HAP-1 (cell line): ENCODE data around the gene SOX6.

ENCODE experiments used
- DNase-seq, 2 experiments: peaks; one replicate each; pipeline ENCODE4 v3.0.0-alpha.2; 2016 to 2020; ENCODE audit warnings: low spot score in 2 of 2
- H3K27me3 ChIP-seq: fragments of 250-450 bp; sonication (Bioruptor Pico); 2 replicates; pipeline ENCODE4 v1.5.1; 2020; ENCODE audit warnings: low read depth, mild to moderate bottlenecking, moderate library complexity
- H3K36me3 ChIP-seq: fragments of 250-450 bp; sonication (Bioruptor Pico); replicated peaks from 2 replicates; pipeline ENCODE4 v1.5.1; 2020; ENCODE audit warnings: mild to moderate bottlenecking
- H3K4me1 ChIP-seq: fragments of 250-450 bp; sonication (Bioruptor Pico); 2 replicates; pipeline ENCODE4 v1.5.1; 2020; ENCODE audit warnings: mild to moderate bottlenecking
- H3K4me3 ChIP-seq: fragments of 250-450 bp; sonication (Bioruptor Pico); 2 replicates; pipeline ENCODE4 v1.5.1; 2020; ENCODE audit warnings: mild to moderate bottlenecking, moderate library complexity
- H3K9me3 ChIP-seq: fragments of 250-450 bp; sonication (Bioruptor Pico); 2 replicates; pipeline ENCODE4 v1.5.1; 2020; ENCODE audit warnings: mild to moderate bottlenecking, moderate library complexity
- in situ Hi-C: fragments of 300-500 bp; cut with MboI; formaldehyde crosslinking; loops from 3 replicates; pipeline ENCODE4 v1.14.3; 2020; ENCODE audit warnings: low sequenced_read_pairs, inconsistent platforms, mixed read lengths

The SOX6 gene

DNA sequence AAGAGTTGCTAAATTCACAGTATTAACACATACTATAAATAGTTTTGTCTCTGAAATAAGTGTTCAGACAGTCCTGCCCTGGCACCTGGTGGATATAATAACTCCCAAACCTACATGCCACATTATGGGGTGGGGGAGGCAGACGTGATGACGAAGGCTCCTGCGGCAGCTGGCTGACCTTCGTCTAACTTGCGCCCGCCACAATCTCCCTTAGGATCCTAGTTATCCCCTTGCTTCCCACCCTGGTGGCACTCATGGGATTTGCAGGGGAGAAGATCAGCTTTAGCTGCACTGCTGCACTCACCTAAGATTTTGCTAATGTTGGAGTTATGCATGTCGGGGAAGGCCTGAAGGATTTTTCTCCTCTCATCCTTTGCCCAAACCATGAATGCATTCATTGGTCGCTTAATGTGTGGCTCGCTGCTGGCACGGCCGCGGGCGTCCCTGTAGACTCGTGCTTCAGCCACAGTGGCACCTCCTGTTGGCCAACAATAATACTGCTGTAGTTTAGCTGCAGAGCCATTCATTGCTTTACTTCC is 367.6 kb downstream of the SOX6 start:
- Histone ChIP-seq H3K9me3 (no peaks in the 10 kb centered on the region), H3K36me3 (no peaks in the 10 kb centered on the region), H3K27me3 (peaks cover 12% of the 10 kb centered on the region), H3K4me3 (no peak overlapping the region), H3K4me1 (peaks cover 6% of the 10 kb centered on the region)
- no peak for DNase-seq
- in situ Hi-C loops, result no loop called here

DNA sequence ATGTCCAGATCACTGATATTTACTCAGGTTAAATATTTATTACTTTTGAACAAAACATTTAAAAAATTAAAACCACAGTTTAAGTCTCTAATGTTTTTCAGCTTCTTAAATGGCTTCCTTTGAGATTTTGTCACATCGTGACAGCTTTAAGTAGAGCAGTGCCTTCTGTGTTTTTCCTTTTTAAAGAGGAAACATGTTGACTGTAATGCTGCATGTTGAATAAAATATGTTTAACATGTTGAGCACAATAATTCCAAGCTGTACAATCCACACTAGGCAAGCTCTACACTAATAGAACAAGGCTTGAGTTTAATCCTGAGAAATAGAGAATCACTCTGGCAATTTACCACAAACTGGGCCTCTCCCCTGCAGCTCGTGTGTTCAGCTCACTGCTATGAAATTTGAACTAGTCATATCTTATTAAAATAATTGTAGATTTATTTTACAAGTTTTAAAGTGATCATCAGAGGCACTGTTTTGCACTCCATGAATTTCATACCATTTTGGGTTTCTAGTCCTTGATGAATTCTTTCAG is 368.3 kb downstream of the SOX6 start:
- H3K4me3 ChIP-seq, result no peak overlapping the region
- H3K4me1 ChIP-seq, result peaks cover 6% of the 10 kb centered on the region
- H3K27me3 ChIP-seq, result peaks cover 12% of the 10 kb centered on the region
- in situ Hi-C loops, result no loop called here
- no peaks in the 10 kb centered on the region for H3K36me3 ChIP-seq
- DNase-seq, result no peak
- no peaks in the 10 kb centered on the region for H3K9me3 ChIP-seq

DNA sequence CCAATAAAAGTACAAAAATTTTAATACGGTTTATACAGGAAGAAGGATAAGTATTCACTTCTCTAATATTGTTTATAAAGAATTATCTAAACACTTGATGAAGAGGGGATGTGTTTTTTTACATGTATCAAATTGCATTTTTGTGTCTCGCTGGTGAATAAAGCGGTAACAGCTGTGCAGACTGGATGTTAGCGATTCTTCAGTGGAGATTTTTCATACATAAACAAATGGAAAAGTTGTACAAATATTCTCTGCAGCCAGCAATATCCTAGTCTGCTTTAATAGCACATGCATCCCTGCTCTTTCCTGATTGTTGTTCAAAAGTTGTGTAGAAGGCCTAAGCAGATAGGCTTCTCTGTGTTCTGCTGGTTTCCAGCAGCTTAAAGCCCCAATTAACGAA is 369.3 kb downstream of the SOX6 start:
- no peak overlapping the region for H3K4me3 ChIP-seq
- no peaks in the 10 kb centered on the region for H3K9me3 ChIP-seq
- DNase-seq, result no peak
- H3K4me1 ChIP-seq, result peaks cover 6% of the 10 kb centered on the region
- H3K36me3 ChIP-seq, result no peaks in the 10 kb centered on the region
- in situ Hi-C loops, result no loop called here
- H3K27me3 ChIP-seq, result peaks cover 14% of the 10 kb centered on the region

DNA sequence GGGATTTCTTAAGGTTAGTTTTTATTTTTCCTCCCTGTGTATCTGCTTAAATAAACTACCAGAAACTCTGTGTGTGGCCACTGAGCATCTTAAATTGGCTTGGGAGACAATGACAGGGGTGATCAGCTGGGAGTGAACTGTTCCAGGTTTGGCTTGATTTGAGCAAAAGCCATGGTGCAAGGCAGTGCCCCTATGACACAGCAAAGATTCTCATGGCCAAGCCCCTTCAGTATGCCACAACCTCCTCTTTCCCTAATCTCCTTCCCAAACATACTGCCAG is 370.5 kb downstream of the SOX6 start:
- no peak for DNase-seq
- in situ Hi-C loops, result no loop called here

DNA sequence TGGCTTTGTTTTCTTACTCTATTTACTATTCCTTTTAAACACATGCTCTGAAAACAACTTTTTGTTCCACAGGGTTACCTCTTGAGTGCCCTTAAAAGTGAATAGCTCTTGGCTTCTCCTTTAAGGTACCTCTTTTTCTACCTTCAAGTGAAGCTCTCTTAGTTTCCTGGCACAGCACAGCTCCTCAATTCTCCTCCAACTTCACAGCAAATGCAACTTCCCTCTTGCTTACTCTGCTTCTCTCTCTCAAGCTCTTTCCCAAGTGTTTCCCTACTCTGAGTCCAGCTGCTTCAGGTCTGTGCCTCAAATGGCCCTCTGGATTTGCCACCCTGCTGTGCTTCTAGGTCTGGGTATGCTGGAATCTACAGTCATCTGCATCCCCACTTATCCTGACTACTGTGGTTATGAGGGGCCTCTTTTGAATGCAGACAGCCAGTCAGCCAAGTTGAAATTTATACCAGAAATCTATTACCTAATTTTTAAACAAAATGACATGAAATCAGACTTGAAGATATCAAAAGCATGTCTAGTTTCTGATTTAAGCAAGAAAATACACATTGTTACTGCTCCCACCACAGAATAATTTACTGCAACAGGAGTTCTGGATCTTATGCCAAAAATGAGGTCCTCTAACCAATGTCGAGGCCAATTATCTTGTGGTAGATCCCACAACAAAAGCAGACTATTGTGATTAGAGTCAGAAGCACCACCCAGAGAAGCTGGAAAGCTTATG is 371.1 kb downstream of the SOX6 start:
- peaks cover 6% of the 10 kb centered on the region for H3K4me1 ChIP-seq
- in situ Hi-C loops, result no loop called here

More for the DNA sequence above, 370.5 kb downstream of the SOX6 start:
- no peaks in the 10 kb centered on the region for H3K36me3 ChIP-seq
- peaks cover 6% of the 10 kb centered on the region for H3K4me1 ChIP-seq
- peaks cover 13% of the 10 kb centered on the region for H3K27me3 ChIP-seq
- H3K4me3 ChIP-seq, result no peak overlapping the region
- H3K9me3 ChIP-seq, result no peaks in the 10 kb centered on the region

DNA sequence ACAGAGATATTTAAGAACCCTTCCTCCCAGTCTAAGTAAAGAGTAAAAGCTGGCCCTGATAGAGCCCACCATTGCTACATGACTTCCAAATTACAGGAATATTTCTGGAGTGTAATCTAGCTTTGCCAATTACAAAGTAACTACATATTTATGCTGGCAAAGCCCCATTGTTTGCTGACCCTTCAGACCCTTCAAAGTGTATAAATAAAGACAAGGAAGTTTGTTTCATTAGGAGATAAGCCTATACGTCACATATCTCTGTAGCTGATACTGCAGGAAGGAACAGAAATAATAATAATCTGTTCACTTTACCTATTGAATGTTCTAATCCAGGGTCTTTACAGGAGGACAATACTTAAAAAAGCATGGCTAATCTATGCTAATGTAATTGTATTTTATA is 375.1 kb downstream of the SOX6 start:
- Histone ChIP-seq H3K27me3 (peaks cover 32% of the 10 kb centered on the region), H3K36me3 (no peaks in the 10 kb centered on the region), H3K9me3 (no peaks in the 10 kb centered on the region), H3K4me1 (peaks cover 6% of the 10 kb centered on the region), H3K4me3 (no peak overlapping the region)
- no peak for DNase-seq
- in situ Hi-C loops, result no loop called here

More for the DNA sequence above, 371.1 kb downstream of the SOX6 start:
- Histone ChIP-seq H3K9me3 (no peaks in the 10 kb centered on the region), H3K4me3 (no peak overlapping the region), H3K36me3 (no peaks in the 10 kb centered on the region), H3K27me3 (peaks cover 18% of the 10 kb centered on the region)
- DNase-seq, result no peak

DNA sequence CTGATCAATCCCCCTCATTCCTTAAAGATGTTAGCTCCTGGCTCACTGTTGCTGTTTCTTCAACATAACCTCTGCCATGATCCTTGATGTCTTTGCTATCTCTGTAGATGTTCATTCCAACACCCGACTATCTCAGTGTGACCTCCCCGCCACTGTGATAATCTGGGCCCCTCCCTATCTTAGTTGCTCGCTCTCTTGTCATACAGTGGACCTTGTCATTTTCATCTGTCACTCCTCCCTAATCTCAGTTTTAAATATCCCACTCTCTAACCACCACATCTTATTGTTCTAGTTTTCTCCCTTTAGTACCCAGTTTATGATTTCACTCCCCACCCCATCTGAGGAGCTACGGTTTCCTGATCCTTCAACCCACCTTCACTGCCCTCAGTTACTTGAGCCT is 379.2 kb downstream of the SOX6 start:
- Histone ChIP-seq H3K4me1 (no peaks in the 10 kb centered on the region; the same call in 1 of the 2 replicates), H3K9me3 (no peaks in the 10 kb centered on the region), H3K27me3 (peaks cover 27% of the 10 kb centered on the region), H3K36me3 (no peaks in the 10 kb centered on the region), H3K4me3 (no peak overlapping the region)
- in situ Hi-C loops, result no loop called here
- no peak for DNase-seq

DNA sequence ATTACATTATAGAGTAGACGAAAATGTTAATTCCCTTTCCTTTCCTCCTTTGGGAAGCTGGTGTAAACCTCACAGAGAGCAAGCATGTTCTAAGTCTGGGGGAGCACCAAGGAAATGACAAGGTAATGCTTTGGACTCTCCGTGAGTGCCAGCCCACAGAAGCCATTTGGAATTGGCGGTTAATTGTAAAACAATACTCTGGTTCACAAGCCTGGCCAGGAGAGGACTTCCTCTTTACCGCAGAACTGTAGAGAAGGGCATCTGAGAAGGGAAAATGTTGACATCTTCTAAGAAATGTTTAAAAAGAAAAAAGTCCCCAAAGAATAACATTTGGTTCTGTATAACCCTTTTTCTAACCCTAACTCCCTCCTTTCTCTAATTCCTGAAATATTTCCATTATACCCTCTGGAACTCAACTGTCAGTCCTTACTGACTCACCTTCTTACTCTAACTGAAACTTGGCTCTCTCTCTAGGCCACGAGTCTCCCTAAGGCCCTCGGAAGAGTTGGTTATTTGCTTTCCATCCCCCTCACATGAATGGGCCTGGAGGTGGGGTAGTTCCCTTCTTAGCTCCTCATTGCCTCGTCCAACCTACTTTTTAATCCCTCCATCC is 379.8 kb downstream of the SOX6 start:
- H3K4me3 ChIP-seq, result no peak overlapping the region
- no peaks in the 10 kb centered on the region for H3K36me3 ChIP-seq
- H3K9me3 ChIP-seq, result no peaks in the 10 kb centered on the region
- peaks cover 27% of the 10 kb centered on the region for H3K27me3 ChIP-seq
- H3K4me1 ChIP-seq, result no peaks in the 10 kb centered on the region; the same call in 1 of the 2 replicates
- DNase-seq, result no peak
- in situ Hi-C loops, result no loop called here

DNA sequence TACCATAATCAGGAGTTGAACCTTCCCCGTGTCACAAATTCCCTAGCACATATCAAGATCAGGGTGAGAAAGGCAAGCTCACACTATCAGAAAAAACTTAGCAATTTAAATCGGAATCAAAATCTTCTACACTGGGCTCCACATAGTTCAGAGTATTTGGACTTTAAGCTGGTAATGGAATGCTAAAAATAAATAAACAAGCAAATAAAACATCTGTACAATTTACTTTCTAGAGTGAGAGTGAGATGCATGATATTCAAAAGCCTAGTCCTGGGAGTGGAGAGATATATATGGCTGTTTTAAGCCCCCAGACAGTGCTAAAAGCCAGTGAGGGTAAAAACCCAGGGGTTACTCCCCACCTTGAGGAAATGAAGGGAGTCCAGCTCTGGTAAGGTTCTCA is 380.6 kb downstream of the SOX6 start:
- in situ Hi-C loops, result no loop called here
- no peak for DNase-seq
- no peaks in the 10 kb centered on the region for H3K36me3 ChIP-seq
- H3K4me1 ChIP-seq, result peaks cover 1% of the 10 kb centered on the region
- H3K9me3 ChIP-seq, result no peaks in the 10 kb centered on the region
- no peak overlapping the region for H3K4me3 ChIP-seq
- peaks cover 22% of the 10 kb centered on the region for H3K27me3 ChIP-seq

DNA sequence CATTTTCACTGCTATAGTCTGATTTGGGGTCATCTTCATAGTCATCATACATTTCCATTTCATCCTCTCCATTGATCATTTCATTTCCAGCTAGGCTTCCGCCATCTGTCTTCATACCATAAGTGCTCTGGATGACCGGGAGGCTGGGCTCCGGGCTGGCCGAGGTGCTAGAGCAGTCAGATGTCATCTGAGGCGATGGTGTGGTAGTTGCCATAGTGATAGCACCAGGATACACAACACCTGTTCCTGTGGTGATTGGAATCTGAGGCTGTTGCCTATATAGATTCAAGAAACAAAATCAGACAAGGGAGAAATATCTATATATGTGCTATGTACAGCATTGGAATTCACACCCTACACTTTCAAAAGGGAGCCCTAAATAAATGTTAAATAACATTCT is 383.5 kb downstream of the SOX6 start:
- peaks cover 8% of the 10 kb centered on the region for H3K4me1 ChIP-seq
- peaks cover 7% of the 10 kb centered on the region for H3K27me3 ChIP-seq
- H3K36me3 ChIP-seq, result no peaks in the 10 kb centered on the region
- H3K4me3 ChIP-seq, result no peak overlapping the region
- no peak for DNase-seq
- in situ Hi-C loops, result no loop called here
- no peaks in the 10 kb centered on the region for H3K9me3 ChIP-seq

DNA sequence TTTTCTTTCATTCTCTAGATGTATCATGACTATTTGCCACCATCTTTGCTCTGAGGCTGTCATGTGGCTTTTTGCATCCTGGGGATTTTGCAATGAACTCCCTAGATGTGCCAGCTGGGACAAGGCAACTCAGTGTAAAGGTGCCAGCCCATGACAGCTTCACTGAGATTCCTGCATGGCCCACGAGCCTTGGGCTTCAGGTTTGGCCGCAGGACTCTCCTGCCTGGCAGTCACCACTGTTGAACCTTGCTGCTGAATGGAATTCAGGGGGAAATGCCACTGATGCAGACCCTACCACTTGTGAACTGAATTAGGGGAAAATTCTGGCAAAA is 385.2 kb downstream of the SOX6 start:
- no peak overlapping the region for H3K4me3 ChIP-seq
- in situ Hi-C loops, result no loop called here
- no peaks in the 10 kb centered on the region for H3K9me3 ChIP-seq
- peaks cover 18% of the 10 kb centered on the region for H3K4me1 ChIP-seq
- no peak for DNase-seq
- no peaks in the 10 kb centered on the region for H3K36me3 ChIP-seq
- H3K27me3 ChIP-seq, result peaks cover 3% of the 10 kb centered on the region; the same call in 1 of the 2 replicates

DNA sequence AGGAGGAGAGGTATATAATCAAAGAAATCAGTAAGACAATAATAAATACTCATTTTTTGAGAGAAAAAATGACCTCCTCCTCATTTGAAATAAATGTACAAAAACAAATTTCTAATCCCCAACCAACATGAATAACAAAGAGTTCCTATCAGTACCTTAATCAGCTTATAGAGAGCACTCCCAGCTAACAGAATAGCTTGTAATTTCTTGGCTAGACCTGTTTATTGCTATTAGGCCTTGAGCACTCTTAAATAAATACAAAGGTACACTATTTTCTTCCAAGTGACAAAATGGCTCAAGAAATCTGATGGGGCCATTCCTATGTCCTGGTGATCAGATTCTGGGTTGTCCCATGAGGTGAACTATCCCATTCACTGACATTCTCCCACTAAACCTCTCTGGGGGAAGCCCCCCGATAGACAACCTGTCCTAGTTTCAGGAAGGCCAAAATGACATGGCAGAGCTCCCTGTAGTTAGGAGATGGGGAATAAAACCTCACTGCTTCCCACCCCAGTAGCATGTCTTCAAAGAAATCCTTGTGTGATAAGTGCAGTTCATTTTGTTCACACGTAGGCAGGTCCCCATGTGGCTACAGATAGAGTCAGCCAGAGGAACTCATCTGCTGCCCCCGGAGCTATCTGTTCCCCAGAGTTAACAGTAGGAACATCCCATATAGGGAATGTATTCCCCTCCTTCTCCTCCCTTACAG is 385.7 kb downstream of the SOX6 start:
- in situ Hi-C loops, result no loop called here
- DNase-seq, result peak in 1 of 2 experiments; percentile 50
- Histone ChIP-seq H3K9me3 (no peaks in the 10 kb centered on the region), H3K36me3 (no peaks in the 10 kb centered on the region), H3K4me1 (peaks cover 18% of the 10 kb centered on the region), H3K27me3 (peaks cover 3% of the 10 kb centered on the region; the same call in 1 of the 2 replicates), H3K4me3 (no peak overlapping the region)

DNA sequence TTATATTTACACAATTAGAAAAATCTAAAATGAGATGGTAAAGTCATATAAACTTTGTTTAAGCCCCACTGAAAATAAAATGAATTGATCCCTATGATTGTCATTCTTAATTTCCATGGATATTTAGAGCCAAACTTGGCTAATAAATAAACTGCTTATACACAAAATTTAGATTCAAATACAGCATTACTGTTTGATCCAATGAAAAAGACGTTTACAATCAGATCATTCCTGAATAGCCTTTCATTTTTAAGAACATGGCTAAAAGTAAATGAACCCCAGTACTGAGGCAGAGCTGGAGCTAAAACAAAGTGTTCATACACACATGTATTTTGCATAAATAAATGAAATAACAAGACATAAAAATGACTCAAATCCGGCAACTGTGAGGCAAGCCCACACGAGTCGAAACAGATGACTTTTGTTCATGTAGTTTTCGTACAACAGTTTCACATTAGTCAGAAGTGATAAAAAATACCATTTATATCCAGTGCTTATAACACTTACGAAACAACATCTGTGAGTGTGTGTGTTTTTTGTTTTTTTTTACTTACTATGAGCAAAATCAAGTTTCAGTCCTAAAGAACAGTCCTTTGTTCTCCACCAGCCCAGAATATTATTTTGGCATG is 386.5 kb downstream of the SOX6 start:
- H3K36me3 ChIP-seq, result no peaks in the 10 kb centered on the region
- H3K9me3 ChIP-seq, result no peaks in the 10 kb centered on the region
- DNase-seq, result no peak
- peaks cover 3% of the 10 kb centered on the region; the same call in 1 of the 2 replicates for H3K27me3 ChIP-seq
- peaks cover 18% of the 10 kb centered on the region for H3K4me1 ChIP-seq
- in situ Hi-C loops, result no loop called here
- no peak overlapping the region for H3K4me3 ChIP-seq
